ENCODE results near the gene FMO5. TPM values are rescaled to one million over a fixed set of nuclear protein-coding genes. Genes with fewer than 3 reads are reported as not detected.

Gene FMO5
- total and polyA plus RNA-seq, 2 of the 13 experiments (the other 11 are each of a cell fraction or from before 2014, with no cell fraction given): 48.2 to 149 TPM

- TF ChIP-seq MYPOP (CRISPR knock-in tag; IDR thresholded peaks at IDR 0.05) (peak; percentile 43; the same call in 1 of the 2 replicates), ZBTB25 (CRISPR knock-in tag; IDR thresholded peaks at IDR 0.05) (peak; percentile 88; the same call in 1 of the 2 replicates), JDP2 (CRISPR knock-in tag; IDR thresholded peaks at IDR 0.05; ENCODE audit: borderline replicate concordance) (no peak), ZFAT (CRISPR knock-in tag; conservative IDR thresholded peaks at IDR 0.05) (no peak), ZNF780A (CRISPR knock-in tag; IDR thresholded peaks at IDR 0.05) (no peak), ZNF280B (CRISPR knock-in tag; IDR thresholded peaks at IDR 0.05; ENCODE audit: borderline replicate concordance) (peak; percentile 56; the same call in 1 of the 2 replicates), ZNF646 (CRISPR knock-in tag; IDR thresholded peaks at IDR 0.05) (0 out of 2 replicates have a peak, but pooled peaks have one; percentile 45), TERF1 (CRISPR knock-in tag; IDR thresholded peaks at IDR 0.05) (no peak), TP53 (CRISPR knock-in tag; conservative IDR thresholded peaks at IDR 0.05) (0 out of 2 replicates have a peak, but pooled peaks have one; percentile 56), EED (CRISPR knock-in tag; IDR thresholded peaks at IDR 0.05) (no peak), TBL1XR1 (IDR thresholded peaks at IDR 0.05; ENCODE audit: borderline replicate concordance, low read length, partially characterized antibody) (peak; percentile 52), ZNF597 (CRISPR knock-in tag; IDR thresholded peaks at IDR 0.05) (0 out of 2 replicates have a peak, but pooled peaks have one; percentile 4), CBX2 (IDR thresholded peaks at IDR 0.05; ENCODE audit: low read depth, low read length) (no peak), CBX2 (CRISPR knock-in tag; IDR thresholded peaks at IDR 0.05; ENCODE audit: low read depth) (no peak)
These were observed 52.7 kb downstream of the FMO5 start, which contains the start of gene PRKAB2 (continued) for GRCh38 chr1:147172168-147173016.

Data from HepG2 (cell line).